Natural killer cell (primary cell): ENCODE data around the gene WRAP53. TPM values are rescaled to one million over a fixed set of nuclear protein-coding genes. Genes with fewer than 3 reads are reported as not detected.

Experiments used
- ATAC-seq, 3 donors: fragments of 150-1000 bp in 2 of 3; fragments of 200-7000 bp in 1 of 3; cut with Tn5 transposase; 1 replicate in 1 of 3; 2 replicates in 2 of 3; pipeline ENCODE4 v1.10.0; 2021; ENCODE audit warnings: mild to moderate bottlenecking in 2 of 3, moderate library complexity in 2 of 3
- DNase-seq, 2 donors: peaks; one replicate each; pipeline versions ENCODE4 v3.0.0 to v3.0.0-alpha.2; 2013 to 2021; ENCODE audit warnings: mixed read lengths in 1 of 2
- H3K27ac ChIP-seq: one replicate; pipeline ENCODE4 v1.5.1; 2013; ENCODE audit warnings: mild to moderate bottlenecking, low read length
- H3K27me3 ChIP-seq: one replicate; pipeline ENCODE4 v1.6.1; 2013; ENCODE audit warnings: low read length; ENCODE audit not compliant: control insufficient read depth, insufficient read depth
- H3K36me3 ChIP-seq: one replicate; pipeline ENCODE4 v1.6.1; 2013; ENCODE audit warnings: low read length; ENCODE audit not compliant: control insufficient read depth, insufficient read depth
- H3K4me1 ChIP-seq: one replicate; pipeline ENCODE4 v1.6.1; 2013; ENCODE audit warnings: low read length; ENCODE audit not compliant: control insufficient read depth, insufficient read depth
- H3K4me3 ChIP-seq: one replicate; pipeline ENCODE4 v1.5.1; 2013; ENCODE audit warnings: low read length
- H3K9me3 ChIP-seq: one replicate; pipeline ENCODE4 v1.6.1; 2013; ENCODE audit warnings: low read length; ENCODE audit not compliant: control insufficient read depth, insufficient read depth
- H3K27ac Mint-ChIP-seq, 2 donors: one replicate each; pipeline ENCODE4 v1.8.0; 2022; ENCODE audit warnings: mild to moderate bottlenecking in 2 of 2, mixed read lengths in 2 of 2, moderate library complexity in 1 of 2
- H3K27me3 Mint-ChIP-seq, 2 donors: one replicate each; pipeline ENCODE4 v1.8.0; 2022; ENCODE audit warnings: low read depth in 2 of 2, mixed read lengths in 2 of 2
- H3K36me3 Mint-ChIP-seq: one replicate; pipeline ENCODE4 v1.8.0; 2022; ENCODE audit warnings: mixed read lengths
- H3K4me1 Mint-ChIP-seq, 2 donors: one replicate each; pipeline ENCODE4 v1.8.0; 2022; ENCODE audit warnings: mixed read lengths in 2 of 2
- H3K4me3 Mint-ChIP-seq: one replicate; pipeline ENCODE4 v1.8.0; 2022; ENCODE audit warnings: mild to moderate bottlenecking, moderate library complexity, mixed read lengths
- H3K9me3 Mint-ChIP-seq, 2 donors: one replicate each; pipeline ENCODE4 v1.8.0; 2022; ENCODE audit warnings: mixed read lengths in 2 of 2
- WGBS: methylation state at CpG from one replicate; pipeline ENCODE4 v1.1.7; 2013; ENCODE audit warnings: missing lambda C conversion rate; ENCODE audit not compliant: insufficient coverage; 5-methylcytosine and 5-hydroxymethylcytosine counted together
- intact Hi-C: fragments of 100-400 bp; cut with micrococcal nuclease; formaldehyde crosslinking; loops from one replicate; pipeline ENCODE4 v1.14.2; 2022
- total RNA-seq, 4 donors: library from RNA; stranded (reverse); fragments of 120-200 nt in 1 of 4; gene quantifications; one replicate each; pipeline versions ENCODE4 v1.2.3 to v1.2.4, GENCODE V29; 2013 to 2022
- TF ChIP-seq, protein P1 (sequence below): fragments of 200-600 bp; IDR thresholded peaks from one replicate; pipeline ENCODE4 v1.8.0; 2022; ENCODE audit warnings: antibody characterized with exemption

Gene WRAP53
- total RNA-seq, 3 donors from 2014 or later (not counting 1 experiment from before 2014, with no cell fraction given), result 9.9 to 12.8 (median 12.0) TPM

- H3K36me3 Mint-ChIP-seq, result no peaks in the 10 kb centered on the region
- TF ChIP-seq, protein P1, sequence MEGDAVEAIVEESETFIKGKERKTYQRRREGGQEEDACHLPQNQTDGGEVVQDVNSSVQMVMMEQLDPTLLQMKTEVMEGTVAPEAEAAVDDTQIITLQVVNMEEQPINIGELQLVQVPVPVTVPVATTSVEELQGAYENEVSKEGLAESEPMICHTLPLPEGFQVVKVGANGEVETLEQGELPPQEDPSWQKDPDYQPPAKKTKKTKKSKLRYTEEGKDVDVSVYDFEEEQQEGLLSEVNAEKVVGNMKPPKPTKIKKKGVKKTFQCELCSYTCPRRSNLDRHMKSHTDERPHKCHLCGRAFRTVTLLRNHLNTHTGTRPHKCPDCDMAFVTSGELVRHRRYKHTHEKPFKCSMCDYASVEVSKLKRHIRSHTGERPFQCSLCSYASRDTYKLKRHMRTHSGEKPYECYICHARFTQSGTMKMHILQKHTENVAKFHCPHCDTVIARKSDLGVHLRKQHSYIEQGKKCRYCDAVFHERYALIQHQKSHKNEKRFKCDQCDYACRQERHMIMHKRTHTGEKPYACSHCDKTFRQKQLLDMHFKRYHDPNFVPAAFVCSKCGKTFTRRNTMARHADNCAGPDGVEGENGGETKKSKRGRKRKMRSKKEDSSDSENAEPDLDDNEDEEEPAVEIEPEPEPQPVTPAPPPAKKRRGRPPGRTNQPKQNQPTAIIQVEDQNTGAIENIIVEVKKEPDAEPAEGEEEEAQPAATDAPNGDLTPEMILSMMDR, result no peak
- H3K4me1 Mint-ChIP-seq, result peaks cover 15 to 21% of the 10 kb centered on the region in 2 donors
- H3K27me3 Mint-ChIP-seq, result peaks cover 16 to 26% of the 10 kb centered on the region in 2 donors
- Histone ChIP-seq H3K27me3 (peaks cover 18% of the 10 kb centered on the region), H3K4me1 (peaks cover 17% of the 10 kb centered on the region), H3K27ac (no peak overlapping the region), H3K36me3 (no peaks in the 10 kb centered on the region), H3K9me3 (no peaks in the 10 kb centered on the region), H3K4me3 (no peak overlapping the region)
- no peak overlapping the region for H3K27ac Mint-ChIP-seq
- no peaks in the 10 kb centered on the region for H3K9me3 Mint-ChIP-seq
- intact Hi-C loops, result no loop called here
- WGBS, result 79% methylated on average over 9 of the region's 9 CpGs
- no peak overlapping the region for H3K4me3 Mint-ChIP-seq
- no peak for ATAC-seq
- no peak for DNase-seq
These were observed 41.8 kb upstream of the WRAP53 start for GRCh38 chr17:7646457-7646856.

- Histone ChIP-seq H3K27me3 (peaks cover 18% of the 10 kb centered on the region), H3K9me3 (no peaks in the 10 kb centered on the region), H3K4me3 (no peak overlapping the region), H3K4me1 (peaks cover 19% of the 10 kb centered on the region), H3K27ac (no peak overlapping the region), H3K36me3 (no peaks in the 10 kb centered on the region)
- no peak for DNase-seq
- no peaks in the 10 kb centered on the region for H3K9me3 Mint-ChIP-seq
- intact Hi-C loops, result no loop called here
- no peak overlapping the region for H3K27ac Mint-ChIP-seq
- WGBS, result 95% methylated on average over 3 of the region's 4 CpGs
- TF ChIP-seq, protein P1, result no peak
- no peaks in the 10 kb centered on the region for H3K36me3 Mint-ChIP-seq
- ATAC-seq, result no peak
- H3K4me3 Mint-ChIP-seq, result no peak overlapping the region
- peaks cover 16 to 26% of the 10 kb centered on the region in 2 donors for H3K27me3 Mint-ChIP-seq
- peaks cover 15 to 17% of the 10 kb centered on the region in 2 donors for H3K4me1 Mint-ChIP-seq
These were observed 41.3 kb upstream of the WRAP53 start for GRCh38 chr17:7647018-7647417.

GRCh38 chr17:7650509-7651096 is 37.7 kb upstream of the WRAP53 start, which contains the start of gene ATP1B2:
ATP1B2 (plus strand) TSS chr17:7650926; CDS start chr17:7651519, 593 bp downstream.
- peak within 1 kb of the TSS in 1 of 2 donors; percentile 62 for H3K27ac Mint-ChIP-seq
- intact Hi-C loops, result no loop called here
- peaks cover 24% of the 10 kb centered on the region for H3K27me3 ChIP-seq

More at GRCh38 chr17:7650509-7651096, 37.7 kb upstream of the WRAP53 start, which contains the start of gene ATP1B2:
- no peaks in the 10 kb centered on the region for H3K9me3 Mint-ChIP-seq
- peaks cover 28 to 36% of the 10 kb centered on the region in 2 donors for H3K27me3 Mint-ChIP-seq
- Histone ChIP-seq H3K36me3 (no peaks in the 10 kb centered on the region), H3K9me3 (no peaks in the 10 kb centered on the region), H3K4me1 (peaks cover 19% of the 10 kb centered on the region), H3K27ac (no peak within 1 kb of the TSS), H3K4me3 (peak within 1 kb of the TSS; percentile 27)
- no peaks in the 10 kb centered on the region for H3K36me3 Mint-ChIP-seq
- H3K4me3 Mint-ChIP-seq, result peak within 1 kb of the TSS; percentile 95
- 2% methylated on average over 29 of the region's 34 CpGs for WGBS
- DNase-seq, result peak; percentile 58 to 87
- H3K4me1 Mint-ChIP-seq, result peaks cover 15 to 17% of the 10 kb centered on the region in 2 donors
- TF ChIP-seq, protein P1, result no peak
- peak; percentile 86 to 93 (median 91) for ATAC-seq
